Nephron (organoid): Measurements from ENCODE around the gene AGPAT3.
A peak's percentile ranks its signal among the peaks of the same experiment; 100 is the strongest.
"Not testable (repeated sequence)": the region's sequence is repeated elsewhere in the genome, so short reads cannot be mapped to it uniquely, and the experiment has no call there.

Experiments used
- H3K27ac Mint-ChIP-seq, 3 experiments: 2 replicates each; pipeline ENCODE4 v1.8.0; 2020; ENCODE audit warnings: mixed read lengths in 3 of 3, mild to moderate bottlenecking in 2 of 3, moderate library complexity in 1 of 3
- H3K27me3 Mint-ChIP-seq: 2 replicates; pipeline ENCODE4 v1.8.0; 2021; ENCODE audit warnings: low read depth, mild to moderate bottlenecking, moderate library complexity, mixed read lengths
- H3K36me3 Mint-ChIP-seq: 2 replicates; pipeline ENCODE4 v1.8.0; 2020; ENCODE audit warnings: low read depth, mixed read lengths
- H3K4me1 Mint-ChIP-seq: 2 replicates; pipeline ENCODE4 v1.8.0; 2020; ENCODE audit warnings: mixed read lengths
- H3K4me3 Mint-ChIP-seq, 3 experiments: 2 replicates each; pipeline ENCODE4 v1.8.0; 2020; ENCODE audit warnings: mild to moderate bottlenecking in 3 of 3, mixed read lengths in 3 of 3, moderate library complexity in 2 of 3
- H3K9me3 Mint-ChIP-seq: 2 replicates; pipeline ENCODE4 v1.8.0; 2020; ENCODE audit warnings: mixed read lengths
- TF ChIP-seq, protein P1 (sequence below), 3 experiments: fragments of 200-600 bp; sonication (generic); IDR thresholded peaks; one replicate each; pipeline ENCODE4 v1.5.0; 2021; ENCODE audit warnings: antibody characterized with exemption in 3 of 3; ENCODE audit not compliant: unreplicated experiment in 3 of 3

AGPAT3 gene

DNA sequence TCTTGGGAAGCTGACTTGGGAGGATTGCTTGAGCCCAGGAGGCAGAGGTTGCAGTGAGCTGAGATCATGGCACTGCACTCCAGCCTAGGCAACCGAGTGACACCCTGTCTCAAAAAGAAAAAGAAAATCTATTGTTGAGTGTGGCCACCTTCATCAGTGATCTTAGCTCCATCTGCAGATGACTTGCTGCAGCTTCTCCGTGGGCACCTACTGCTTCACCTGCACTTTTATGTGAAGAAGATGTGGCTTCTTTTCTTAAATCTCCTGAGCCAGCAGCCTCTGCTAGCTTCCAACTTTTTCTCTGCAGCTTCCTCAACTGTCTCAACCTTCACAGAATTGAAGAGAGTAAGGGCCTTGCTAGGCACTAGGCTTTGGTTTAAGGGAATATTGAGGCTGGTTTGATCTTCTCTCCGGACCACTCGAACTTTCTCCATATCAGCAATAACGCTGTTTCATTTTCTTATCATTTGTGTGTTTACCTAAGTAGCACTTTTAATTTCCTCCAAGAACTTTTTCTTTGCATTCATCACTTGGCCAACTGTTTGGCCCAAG lies 28.0 kb downstream of the AGPAT3 start:
- Mint-ChIP-seq H3K27ac (no peak overlapping the region), H3K36me3 (peaks cover 59% of the 10 kb centered on the region), H3K4me1 (no peaks in the 10 kb centered on the region), H3K9me3 (peaks cover 21% of the 10 kb centered on the region), H3K4me3 (no peak overlapping the region), H3K27me3 (no peaks in the 10 kb centered on the region)
- TF ChIP-seq, protein P1, sequence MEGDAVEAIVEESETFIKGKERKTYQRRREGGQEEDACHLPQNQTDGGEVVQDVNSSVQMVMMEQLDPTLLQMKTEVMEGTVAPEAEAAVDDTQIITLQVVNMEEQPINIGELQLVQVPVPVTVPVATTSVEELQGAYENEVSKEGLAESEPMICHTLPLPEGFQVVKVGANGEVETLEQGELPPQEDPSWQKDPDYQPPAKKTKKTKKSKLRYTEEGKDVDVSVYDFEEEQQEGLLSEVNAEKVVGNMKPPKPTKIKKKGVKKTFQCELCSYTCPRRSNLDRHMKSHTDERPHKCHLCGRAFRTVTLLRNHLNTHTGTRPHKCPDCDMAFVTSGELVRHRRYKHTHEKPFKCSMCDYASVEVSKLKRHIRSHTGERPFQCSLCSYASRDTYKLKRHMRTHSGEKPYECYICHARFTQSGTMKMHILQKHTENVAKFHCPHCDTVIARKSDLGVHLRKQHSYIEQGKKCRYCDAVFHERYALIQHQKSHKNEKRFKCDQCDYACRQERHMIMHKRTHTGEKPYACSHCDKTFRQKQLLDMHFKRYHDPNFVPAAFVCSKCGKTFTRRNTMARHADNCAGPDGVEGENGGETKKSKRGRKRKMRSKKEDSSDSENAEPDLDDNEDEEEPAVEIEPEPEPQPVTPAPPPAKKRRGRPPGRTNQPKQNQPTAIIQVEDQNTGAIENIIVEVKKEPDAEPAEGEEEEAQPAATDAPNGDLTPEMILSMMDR (IDR thresholded peaks at IDR 0.05; ENCODE audit: unreplicated experiment in 3 of 3), result no peak

DNA sequence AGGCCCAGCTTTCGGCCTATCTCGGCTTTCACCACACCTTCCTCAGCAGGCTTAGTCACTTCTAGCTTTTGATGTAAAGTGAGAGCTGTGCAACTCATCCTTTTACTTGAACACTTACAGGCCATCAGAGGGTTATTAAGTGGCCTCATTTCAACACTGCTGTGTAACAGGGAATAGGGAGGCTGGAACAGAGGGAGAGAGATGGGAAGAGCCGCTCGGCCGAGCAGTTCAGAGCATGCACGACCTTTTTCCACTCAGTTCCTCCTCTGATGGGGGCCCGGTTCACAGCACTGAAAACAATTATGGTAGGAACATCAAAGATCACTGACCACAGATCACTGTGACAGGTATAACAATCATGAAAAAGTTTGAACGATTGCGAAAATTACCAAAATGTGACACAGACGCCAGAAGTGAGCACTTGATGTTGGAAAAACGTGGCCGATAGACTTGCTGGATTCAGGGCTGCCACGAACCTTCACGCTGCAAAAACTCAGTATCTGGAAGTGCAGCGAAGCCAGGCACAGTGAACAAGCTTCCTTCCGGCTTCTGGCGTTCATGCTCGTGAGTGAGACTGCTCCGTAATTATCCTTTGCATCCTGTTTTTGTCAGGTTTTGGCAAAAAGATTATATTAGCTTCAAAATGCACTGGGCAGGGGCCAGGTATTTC lies 28.6 kb downstream of the AGPAT3 start:
- Mint-ChIP-seq H3K27me3 (no peaks in the 10 kb centered on the region), H3K36me3 (peaks cover 60% of the 10 kb centered on the region), H3K27ac (no peak overlapping the region)

DNA sequence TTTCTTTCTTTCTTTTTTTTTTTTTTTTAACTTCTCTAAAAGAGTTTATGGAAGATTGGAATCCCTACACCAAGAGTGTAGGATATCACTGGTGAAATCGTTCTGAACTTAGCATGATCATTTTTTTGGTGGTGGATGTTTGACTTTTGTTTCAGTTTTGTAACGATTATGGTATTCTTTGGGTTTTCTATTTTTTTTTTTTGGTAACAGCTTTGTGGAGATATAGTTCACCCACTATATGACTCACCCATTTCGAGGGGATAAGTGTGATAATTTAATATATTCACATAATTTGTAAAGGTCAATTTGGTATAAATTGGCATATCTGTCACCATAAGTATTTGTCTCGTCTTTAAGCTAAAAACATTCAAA lies 29.2 kb downstream of the AGPAT3 start:
- H3K27me3 Mint-ChIP-seq, result no peaks in the 10 kb centered on the region
- no peaks in the 10 kb centered on the region for H3K4me1 Mint-ChIP-seq
- peaks cover 28% of the 10 kb centered on the region for H3K9me3 Mint-ChIP-seq
- no peak overlapping the region for H3K4me3 Mint-ChIP-seq
- H3K36me3 Mint-ChIP-seq, result peaks cover 64% of the 10 kb centered on the region
- TF ChIP-seq, protein P1 (IDR thresholded peaks at IDR 0.05; ENCODE audit: unreplicated experiment in 3 of 3), result no peak
- no peak overlapping the region for H3K27ac Mint-ChIP-seq

More for the DNA sequence above, 28.6 kb downstream of the AGPAT3 start:
- H3K4me3 Mint-ChIP-seq, result no peak overlapping the region
- no peaks in the 10 kb centered on the region for H3K4me1 Mint-ChIP-seq
- TF ChIP-seq, protein P1 (IDR thresholded peaks at IDR 0.05; ENCODE audit: unreplicated experiment in 3 of 3), result no peak
- H3K9me3 Mint-ChIP-seq, result peaks cover 24% of the 10 kb centered on the region

DNA sequence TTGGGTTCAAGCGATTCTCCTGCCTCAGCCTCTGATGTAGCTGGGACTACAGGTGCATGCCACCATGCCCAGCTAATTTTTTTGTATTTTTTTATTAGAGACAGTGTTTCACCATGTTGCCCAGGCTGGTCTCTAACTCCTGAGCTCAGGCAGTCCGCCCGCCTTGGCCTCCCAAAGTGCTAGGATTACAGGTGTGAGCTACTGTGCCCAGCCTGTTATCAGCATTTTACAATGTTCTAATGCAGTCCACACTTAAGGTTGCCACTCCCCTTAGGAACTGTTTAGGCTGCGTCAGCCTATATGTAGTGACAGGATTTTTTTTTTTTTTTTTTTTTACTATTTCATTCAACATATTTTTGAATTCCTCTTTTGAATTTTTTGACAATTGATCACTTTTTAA lies 30.2 kb downstream of the AGPAT3 start:
- Mint-ChIP-seq H3K27me3 (no peaks in the 10 kb centered on the region), H3K4me3 (no peak overlapping the region), H3K36me3 (peaks cover 65% of the 10 kb centered on the region), H3K4me1 (no peaks in the 10 kb centered on the region), H3K9me3 (peaks cover 33% of the 10 kb centered on the region), H3K27ac (no peak overlapping the region)
- TF ChIP-seq, protein P1 (IDR thresholded peaks at IDR 0.05; ENCODE audit: unreplicated experiment in 3 of 3), result no peak

DNA sequence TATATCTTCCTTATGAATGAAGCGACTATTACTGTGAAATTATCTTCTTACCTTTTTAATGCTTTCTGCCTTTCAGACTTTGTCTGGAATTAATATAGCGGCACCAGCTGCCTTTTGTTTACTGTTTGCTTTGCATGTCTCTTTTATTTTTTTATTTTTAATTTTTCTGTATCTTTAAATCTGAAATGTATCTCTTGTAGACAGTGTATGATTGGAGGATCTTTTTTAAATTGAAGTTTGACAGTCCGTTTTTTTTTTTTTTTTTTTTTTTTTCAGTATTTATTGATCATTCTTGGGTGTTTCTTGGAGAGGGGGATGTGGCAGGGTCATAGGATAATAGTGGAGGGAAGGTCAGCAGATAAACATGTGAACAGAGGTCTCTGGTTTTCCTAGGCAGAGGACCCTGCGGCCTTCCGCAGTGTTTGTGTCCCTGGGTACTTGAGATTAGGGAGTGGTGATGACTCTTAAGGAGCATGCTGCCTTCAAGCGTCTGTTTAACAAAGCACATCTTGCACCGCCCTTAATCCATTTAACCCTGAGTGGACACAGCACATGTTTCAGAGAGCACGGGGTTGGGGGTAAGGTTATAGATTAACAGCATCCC lies 31.8 kb downstream of the AGPAT3 start:
- H3K9me3 Mint-ChIP-seq, result peaks cover 30% of the 10 kb centered on the region
- not testable (repeated sequence) for H3K4me1 Mint-ChIP-seq, H3K27me3 Mint-ChIP-seq, H3K4me3 Mint-ChIP-seq
- H3K27ac Mint-ChIP-seq, result peak overlapping the region in 1 of 3 experiments; percentile 71
- H3K36me3 Mint-ChIP-seq, result peaks cover 65% of the 10 kb centered on the region

DNA sequence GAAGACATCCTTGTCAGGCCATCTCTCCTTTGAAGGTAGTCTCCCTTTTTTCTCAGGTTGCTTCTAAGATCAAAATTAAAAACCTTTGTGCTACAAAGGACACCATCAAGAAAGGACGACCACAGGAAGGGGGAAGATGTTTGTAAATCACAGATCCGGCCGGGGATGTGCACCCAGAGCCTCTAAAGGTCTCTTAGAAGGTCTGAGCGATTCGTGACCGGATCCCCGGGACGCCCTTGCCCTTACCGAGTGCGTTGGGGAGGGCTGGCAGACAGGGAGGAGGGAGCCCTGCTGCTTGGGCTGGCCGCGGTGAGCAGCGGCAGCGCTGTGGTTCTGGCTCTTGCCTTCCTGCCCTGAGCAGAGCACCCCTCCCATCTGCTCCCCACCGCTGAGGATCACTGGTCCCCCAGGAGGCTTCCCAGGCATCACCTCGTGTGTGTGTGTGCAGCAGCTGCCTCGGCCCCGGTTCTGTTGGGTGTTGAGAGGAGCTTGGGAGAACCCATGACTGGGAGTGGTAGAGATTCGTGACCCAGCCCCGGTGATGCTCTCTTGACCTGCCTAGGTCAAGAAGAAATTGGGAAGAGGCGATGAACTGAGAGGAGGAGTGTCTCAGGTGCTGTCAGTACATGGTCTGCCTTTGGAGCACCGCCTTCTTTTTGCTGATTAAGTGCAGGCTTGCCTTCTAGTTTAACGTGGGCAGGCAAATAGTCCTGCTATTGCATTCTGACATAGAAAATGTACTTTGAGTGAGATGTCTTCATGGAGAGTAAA lies 34.5 kb downstream of the AGPAT3 start:
- Mint-ChIP-seq H3K36me3 (peaks cover 46% of the 10 kb centered on the region), H3K4me3 (no peak overlapping the region), H3K27me3 (no peaks in the 10 kb centered on the region), H3K27ac (no peak overlapping the region), H3K9me3 (peaks cover 21% of the 10 kb centered on the region), H3K4me1 (peaks cover 9% of the 10 kb centered on the region)
- TF ChIP-seq, protein P1 (IDR thresholded peaks at IDR 0.05; ENCODE audit: unreplicated experiment in 3 of 3), result no peak
